Measurements from ENCODE around the gene GSTO2.

Gene GSTO2

GRCh38 chr10:104327745-104328645 is 59.0 kb downstream of the GSTO2 start:
- no peak for DNase-seq

- no peak for DNase-seq
Measured at GRCh38 chr10:104328646-104328895, 59.6 kb downstream of the GSTO2 start.

- no peak for DNase-seq
Measured at GRCh38 chr10:104328896-104329710, 60.1 kb downstream of the GSTO2 start.

- no peak for DNase-seq
Measured at GRCh38 chr10:104329735-104330134, 60.8 kb downstream of the GSTO2 start.

- DNase-seq: no peak
Measured at GRCh38 chr10:104330168-104331110, 61.5 kb downstream of the GSTO2 start.

- DNase-seq: no peak
Measured at GRCh38 chr10:104331208-104331838, 62.3 kb downstream of the GSTO2 start.

- no peak for DNase-seq
Measured at GRCh38 chr10:104332243-104333031, 63.5 kb downstream of the GSTO2 start.

- DNase-seq: no peak
Measured at GRCh38 chr10:104333032-104333727, 64.2 kb downstream of the GSTO2 start.

- DNase-seq: no peak
Measured at GRCh38 chr10:104333728-104334373, 64.9 kb downstream of the GSTO2 start.

- DNase-seq: no peak
Measured at GRCh38 chr10:104334561-104334960, 65.6 kb downstream of the GSTO2 start.

- DNase-seq: no peak
Measured at GRCh38 chr10:104334965-104335650, 66.1 kb downstream of the GSTO2 start.

GRCh38 chr10:104336821-104337467 is 68.0 kb downstream of the GSTO2 start:
- peak; percentile 61 for DNase-seq

GRCh38 chr10:104337521-104337984 is 68.6 kb downstream of the GSTO2 start:
- DNase-seq: peak; percentile 77

GRCh38 chr10:104337985-104338735 is 69.2 kb downstream of the GSTO2 start, which contains the start of gene ITPRIP:
ITPRIP (minus strand) TSS chr10:104338465; CDS start chr10:104316051, 22,414 bp downstream.
- peak; percentile 94 for DNase-seq

- peak; percentile 90 for DNase-seq
Measured at GRCh38 chr10:104339469-104340110, 70.6 kb downstream of the GSTO2 start.

GRCh38 chr10:104340111-104340526 is 71.1 kb downstream of the GSTO2 start:
- DNase-seq: peak; percentile 95

GRCh38 chr10:104340641-104341040 is 71.7 kb downstream of the GSTO2 start:
- peak; percentile 87 for DNase-seq
